Mucosa of descending colon (tissue), 3 donors: ENCODE results near the gene RNASE4. TPM values are rescaled to one million over a fixed set of nuclear protein-coding genes. Genes with fewer than 3 reads are reported as not detected.

Experiments
- ATAC-seq: fragments of 200-7000 bp; cut with Tn5 transposase; one replicate; pipeline ENCODE4 v1.9.1; 2020; ENCODE audit warnings: mild to moderate bottlenecking, moderate library complexity
- DNase-seq, 3 donors: peaks; one replicate each; pipeline ENCODE4 v3.0.0-alpha.2; 2020
- H3K36me3 ChIP-seq: fragments of 200-600 bp; one replicate; pipeline ENCODE4 v1.8.0; 2021; ENCODE audit warnings: low read depth, mild to moderate bottlenecking
- H3K4me1 ChIP-seq: fragments of 200-600 bp; one replicate; pipeline ENCODE4 v1.8.0; 2021; ENCODE audit warnings: low read depth, mild to moderate bottlenecking
- H3K4me3 ChIP-seq: fragments of 200-600 bp; one replicate; pipeline ENCODE4 v1.8.0; 2021; ENCODE audit warnings: mild to moderate bottlenecking
- H3K9me3 ChIP-seq: fragments of 200-600 bp; one replicate; pipeline ENCODE4 v1.8.0; 2021; ENCODE audit warnings: mild to moderate bottlenecking
- CTCF ChIP-seq: fragments of 200-600 bp; IDR thresholded peaks from one replicate; pipeline ENCODE4 v1.8.0; 2022; ENCODE audit warnings: antibody characterized with exemption, mild to moderate bottlenecking
- intact Hi-C, 2 donors: fragments of 100-400 bp; cut with DNase I in 1 of 2; cut with micrococcal nuclease in 1 of 2; formaldehyde crosslinking; loops; one replicate each; pipeline versions ENCODE4 v1.11.0 to v1.11.1; 2022; cut with DNase I, micrococcal nuclease
- total RNA-seq, 3 donors: library from RNA; stranded (reverse); fragmentation: NEBNext Ultra II Directional in 2 of 3; extraction: Animal tissue kit (Norgen Biotek cat#: 25700) in 2 of 3; gene quantifications; one replicate each; pipeline versions ENCODE4 v1.2.1 to v1.2.4, GENCODE V29; 2021 to 2023
- donor health status: DM: no; HTN: no; CAD: no; lungs with moderate emphysema.
- donor health status: DM: no; HTN: no; CAD: no.
- donor health status: DM: no; HTN: yes; CAD: no.

RNASE4 gene
- total RNA-seq, 3 donors from 2014 or later: 35.9 to 37.4 (median 36.4) TPM

GRCh38 chr14:20711261-20711660 is 26.9 kb downstream of the RNASE4 start:
- H3K4me3 ChIP-seq: no peak overlapping the region
- intact Hi-C loops: no loop called here
- H3K4me1 ChIP-seq: no peaks in the 10 kb centered on the region
- no peak for DNase-seq
- H3K9me3 ChIP-seq: no peaks in the 10 kb centered on the region
- H3K36me3 ChIP-seq: no peaks in the 10 kb centered on the region
- TF ChIP-seq CTCF: no peak
- ATAC-seq: no peak

- H3K9me3 ChIP-seq: no peaks in the 10 kb centered on the region
- no peak for DNase-seq
- no peaks in the 10 kb centered on the region for H3K4me1 ChIP-seq
- intact Hi-C loops: no loop called here
- no peak for ATAC-seq
- TF ChIP-seq CTCF: no peak
- H3K4me3 ChIP-seq: no peak overlapping the region
- no peaks in the 10 kb centered on the region for H3K36me3 ChIP-seq
Measured at GRCh38 chr14:20711685-20712084, 27.3 kb downstream of the RNASE4 start.

- H3K4me1 ChIP-seq: no peaks in the 10 kb centered on the region
- no peaks in the 10 kb centered on the region for H3K36me3 ChIP-seq
- intact Hi-C loops: no loop called here
- DNase-seq (no peak), ATAC-seq (no peak)
- H3K4me3 ChIP-seq: no peak overlapping the region
- no peaks in the 10 kb centered on the region for H3K9me3 ChIP-seq
- TF ChIP-seq CTCF: no peak
Measured at GRCh38 chr14:20712904-20713303, 28.5 kb downstream of the RNASE4 start.

- TF ChIP-seq CTCF: no peak
- H3K36me3 ChIP-seq: no peaks in the 10 kb centered on the region
- no peaks in the 10 kb centered on the region for H3K4me1 ChIP-seq
- H3K9me3 ChIP-seq: no peaks in the 10 kb centered on the region
- DNase-seq (peak; percentile 65 to 75 (median 75)), ATAC-seq (peak; percentile 76)
- intact Hi-C loops: no loop called here
- H3K4me3 ChIP-seq: no peak overlapping the region
Measured at GRCh38 chr14:20714593-20715250, 30.4 kb downstream of the RNASE4 start.

- H3K4me1 ChIP-seq: no peaks in the 10 kb centered on the region
- ATAC-seq (peak; percentile 81), DNase-seq (peak in 1 of 3 donors; percentile 76)
- no peak overlapping the region for H3K4me3 ChIP-seq
- intact Hi-C loops: no loop called here
- no peak for TF ChIP-seq CTCF
- no peaks in the 10 kb centered on the region for H3K9me3 ChIP-seq
- H3K36me3 ChIP-seq: no peaks in the 10 kb centered on the region
Measured at GRCh38 chr14:20719777-20720176, 35.4 kb downstream of the RNASE4 start.

GRCh38 chr14:20720741-20721140 is 36.4 kb downstream of the RNASE4 start:
- Histone ChIP-seq H3K36me3 (no peaks in the 10 kb centered on the region), H3K4me3 (no peak overlapping the region), H3K9me3 (no peaks in the 10 kb centered on the region), H3K4me1 (no peaks in the 10 kb centered on the region)
- DNase-seq (no peak), ATAC-seq (no peak)
- intact Hi-C loops: no loop called here
- no peak for TF ChIP-seq CTCF
